HCT116 (cell line): Measurements from ENCODE around the gene ATP8A2. TPM values are rescaled to one million over a fixed set of nuclear protein-coding genes. Genes with fewer than 3 reads are reported as not detected.

Experiments
- ATAC-seq: fragments of 200-7000 bp; cut with Tn5 transposase; 2 replicates; pipeline ENCODE4 v1.9.1; 2020; ENCODE audit warnings: mild to moderate bottlenecking, moderate library complexity
- BruUV-seq: library from RNA; stranded (reverse); fragments of 400-500 nt; replicated peaks from 2 replicates; lab custom pipeline; 2021; lab: Mats Ljungman, UMichigan
- CTCF ChIA-PET: fragments of 300-600 bp; sonication (Branson Sonifier 250); formaldehyde crosslinking; loops from one replicate; lab custom pipeline; 2021; ENCODE audit warnings: antibody characterized with exemption; lab: Charles Lee
- POLR2A ChIA-PET: fragments of 300-600, 350-600 bp; sonication (Branson Sonifier 250); formaldehyde crosslinking; loops from one replicate; lab custom pipeline; 2021; ENCODE audit warnings: antibody characterized with exemption; lab: Charles Lee
- RAD21 ChIA-PET, 2 experiments: fragments of 300-600 bp; sonication (Branson Sonifier 250); formaldehyde crosslinking; loops; one replicate each; lab custom pipeline; 2023; ENCODE audit warnings: low total read pairs in 2 of 2; ENCODE audit not compliant: uncharacterized antibody in 2 of 2, unreplicated experiment in 2 of 2, low non-redundant PET in 1 of 2; lab: Charles Lee
- DNase-seq: peaks from one replicate; pipeline ENCODE4 v3.0.0-alpha.2; 2010; ENCODE audit warnings: low read depth, low spot score
- H2AFZ ChIP-seq: fragments of 200-600 bp; shearing (Covaris generic), sonication (generic); 2 replicates; pipeline ENCODE4 v1.6.1; 2017; ENCODE audit warnings: low read depth, mixed run types, mixed read lengths, antibody characterized with exemption, low read length; ENCODE audit not compliant: poor library complexity, severe bottlenecking
- H3K27ac ChIP-seq: 2 replicates; pipeline ENCODE4 v1.5.1; 2012; ENCODE audit warnings: low read depth, low read length
- H3K27me3 ChIP-seq: fragments of 200-600 bp; sonication (generic); 2 replicates; pipeline ENCODE4 v1.6.1; 2016; ENCODE audit warnings: mixed run types, low read length, mixed read lengths; ENCODE audit not compliant: insufficient read depth
- H3K36me3 ChIP-seq, 2 experiments: fragments of 200-500 bp in 1 of 2; fragments of 200-600 bp in 1 of 2; sonication (Bioruptor generic) in 1 of 2; sonication (generic) in 1 of 2; 2 replicates each; pipeline versions ENCODE4 v1.5.1 to v1.6.1; 2014 to 2016; ENCODE audit warnings: low read length in 2 of 2, inconsistent platforms in 1 of 2, mixed read lengths in 1 of 2, mixed run types in 1 of 2; ENCODE audit not compliant: insufficient read depth in 2 of 2, control insufficient read depth in 1 of 2
- H3K4me1 ChIP-seq, 2 experiments: fragments of 200-600 bp in 1 of 2; sonication (generic) in 1 of 2; 2 replicates each; pipeline versions ENCODE4 v1.5.1 to v1.6.1; 2012 to 2017; ENCODE audit warnings: low read length in 2 of 2, inconsistent platforms in 1 of 2, mild to moderate bottlenecking in 1 of 2, mixed read lengths in 1 of 2, mixed run types in 1 of 2, moderate library complexity in 1 of 2; ENCODE audit not compliant: insufficient read depth in 2 of 2, control insufficient read depth in 1 of 2
- H3K4me2 ChIP-seq: fragments of 200-600 bp; sonication (generic); 2 replicates; pipeline ENCODE4 v1.6.1; 2017; ENCODE audit warnings: mixed run types, low read length, mixed read lengths
- H3K4me3 ChIP-seq, 2 experiments: fragments of 200-600 bp in 1 of 2; sonication (generic) in 1 of 2; replicated peaks in 1 of 2; 2 replicates each; pipeline ENCODE4 v1.5.1; 2011 to 2016; ENCODE audit warnings: low read length in 2 of 2, control low read depth in 1 of 2, low read depth in 1 of 2, mild to moderate bottlenecking in 1 of 2, mixed read lengths in 1 of 2, mixed run types in 1 of 2
- H3K79me2 ChIP-seq: fragments of 200-600 bp; sonication (generic); 2 replicates; pipeline ENCODE4 v1.6.1; 2017; ENCODE audit warnings: mild to moderate bottlenecking, mixed run types, low read length, moderate library complexity, mixed read lengths; ENCODE audit not compliant: insufficient read depth
- H3K9ac ChIP-seq: fragments of 200-600 bp; sonication (generic); 2 replicates; pipeline ENCODE4 v1.6.1; 2016; ENCODE audit warnings: low read length, mixed read lengths
- H3K9me2 ChIP-seq: fragments of 200-600 bp; sonication (generic), shearing (Covaris generic); 2 replicates; pipeline ENCODE4 v1.6.1; 2017; ENCODE audit warnings: mixed run types, mild to moderate bottlenecking, moderate library complexity; ENCODE audit not compliant: insufficient read depth
- H3K9me3 ChIP-seq, 2 experiments: fragments of 200-500 bp in 1 of 2; fragments of 200-600 bp in 1 of 2; sonication (Bioruptor generic) in 1 of 2; sonication (generic) in 1 of 2; 2 replicates each; pipeline ENCODE4 v1.6.1; 2014 to 2017; ENCODE audit warnings: low read length in 2 of 2, mixed read lengths in 2 of 2, inconsistent platforms in 1 of 2, low read depth in 1 of 2, mild to moderate bottlenecking in 1 of 2, mixed run types in 1 of 2, moderate library complexity in 1 of 2; ENCODE audit not compliant: control insufficient read depth in 1 of 2, insufficient read depth in 1 of 2
- H4K20me1 ChIP-seq: fragments of 200-600 bp; sonication (generic), shearing (Covaris generic); 2 replicates; pipeline ENCODE4 v1.6.1; 2017; ENCODE audit warnings: mixed run types, mild to moderate bottlenecking, moderate library complexity; ENCODE audit not compliant: insufficient read depth
- CTCF ChIP-seq, 3 experiments: fragments of 200-600 bp in 1 of 3; sonication (generic) in 1 of 3; IDR thresholded peaks in 2 of 3; conservative IDR thresholded peaks in 1 of 3; 2 replicates each; pipeline ENCODE4 v1.5.1; 2012 to 2017; ENCODE audit warnings: low read depth in 2 of 3, low read length in 2 of 3, antibody characterized with exemption in 1 of 3, borderline replicate concordance in 1 of 3, control low read depth in 1 of 3, mild to moderate bottlenecking in 1 of 3, mixed read lengths in 1 of 3, mixed run types in 1 of 3, moderate library complexity in 1 of 3; ENCODE audit not compliant: insufficient read depth in 1 of 3
- ELF1 ChIP-seq: IDR thresholded peaks from 2 replicates; pipeline ENCODE4 v1.6.1; 2012; ENCODE audit warnings: low read depth, borderline replicate concordance
- POLR2AphosphoS5 ChIP-seq: IDR thresholded peaks from 2 replicates; pipeline ENCODE4 v1.6.1; 2011; ENCODE audit warnings: mild to moderate bottlenecking, low read depth, low read length, moderate library complexity
- REST ChIP-seq: IDR thresholded peaks from 2 replicates; pipeline ENCODE4 v1.6.1; 2012; ENCODE audit warnings: low read depth
- SP1 ChIP-seq: IDR thresholded peaks from 2 replicates; pipeline ENCODE4 v1.6.1; 2012; ENCODE audit warnings: low read depth
- TCF7L2 ChIP-seq: IDR thresholded peaks from 2 replicates; pipeline ENCODE4 v1.7.0; 2011; ENCODE audit warnings: borderline replicate concordance, inconsistent platforms; ENCODE audit not compliant: insufficient read depth, insufficient read length; ENCODE audit errors: extremely low read depth
- YY1 ChIP-seq: IDR thresholded peaks from 2 replicates; pipeline ENCODE4 v1.6.1; 2011; ENCODE audit warnings: low read length, low read depth, moderate library complexity, mild to moderate bottlenecking; ENCODE audit not compliant: insufficient replicate concordance; ENCODE audit errors: extremely low read depth
- ZNF274 ChIP-seq: fragments of 200-500 bp; sonication (Bioruptor generic); IDR thresholded peaks from 2 replicates; pipeline ENCODE4 v1.6.1; 2014; ENCODE audit warnings: mild to moderate bottlenecking, low read depth, low read length, inconsistent platforms
- intact Hi-C: fragments of 100-400 bp; cut with micrococcal nuclease; formaldehyde crosslinking; loops from 2 replicates; pipeline ENCODE4 v1.10.0; 2022
- total RNA-seq: library from RNA; stranded (reverse); gene quantifications from one replicate; pipeline ENCODE4 v1.2.1, GENCODE V29; 2021; ENCODE audit not compliant: unreplicated experiment

The ATP8A2 gene
- total RNA-seq, 1 experiment from 2014 or later, result not detected

- Histone ChIP-seq H3K4me2 (no peak overlapping the region), H3K27ac (no peak overlapping the region), H3K79me2 (no peaks in the 10 kb centered on the region), H2AFZ (no peak overlapping the region), H4K20me1 (no peaks in the 10 kb centered on the region), H3K27me3 (peaks cover 46% of the 10 kb centered on the region), H3K4me3 (no peak overlapping the region), H3K36me3 (no peaks in the 10 kb centered on the region), H3K9me2 (no peaks in the 10 kb centered on the region), H3K9ac (no peak overlapping the region), H3K9me3 (no peaks in the 10 kb centered on the region), H3K4me1 (no peaks in the 10 kb centered on the region)
- DNase-seq, result no peak
- no peak for ATAC-seq
- TF ChIP-seq ZNF274 (no peak), ELF1 (no peak), YY1 (no peak), TCF7L2 (no peak), SP1 (no peak), REST (no peak), POLR2AphosphoS5 (no peak), CTCF (IDR thresholded peaks at IDR 0.05 in 2 of 3, conservative IDR thresholded peaks at IDR 0.05 in 1 of 3; ENCODE audit: borderline replicate concordance in 1 of 3, insufficient read depth in 1 of 3, low read depth in 2 of 3, low read length in 2 of 3) (no peak)
- ChIA-PET POLR2A (no interaction called here), RAD21 (no interaction called here), CTCF (no interaction called here)
- intact Hi-C loops, result no loop called here
- no TSS peak for BruUV-seq
Measured at GRCh38 chr13:25677956-25678355, 306.2 kb downstream of the ATP8A2 start.
